GM20431 (cell line): ENCODE measurements around the gene IL12A.

Experiments used
- in situ Hi-C: fragments of 300-500 bp; cut with MseI, MboI; formaldehyde crosslinking; loops from one replicate; pipeline ENCODE4 v1.15.0; 2020; ENCODE audit warnings: low sequenced_read_pairs; ENCODE audit not compliant: unreplicated experiment

IL12A gene

DNA sequence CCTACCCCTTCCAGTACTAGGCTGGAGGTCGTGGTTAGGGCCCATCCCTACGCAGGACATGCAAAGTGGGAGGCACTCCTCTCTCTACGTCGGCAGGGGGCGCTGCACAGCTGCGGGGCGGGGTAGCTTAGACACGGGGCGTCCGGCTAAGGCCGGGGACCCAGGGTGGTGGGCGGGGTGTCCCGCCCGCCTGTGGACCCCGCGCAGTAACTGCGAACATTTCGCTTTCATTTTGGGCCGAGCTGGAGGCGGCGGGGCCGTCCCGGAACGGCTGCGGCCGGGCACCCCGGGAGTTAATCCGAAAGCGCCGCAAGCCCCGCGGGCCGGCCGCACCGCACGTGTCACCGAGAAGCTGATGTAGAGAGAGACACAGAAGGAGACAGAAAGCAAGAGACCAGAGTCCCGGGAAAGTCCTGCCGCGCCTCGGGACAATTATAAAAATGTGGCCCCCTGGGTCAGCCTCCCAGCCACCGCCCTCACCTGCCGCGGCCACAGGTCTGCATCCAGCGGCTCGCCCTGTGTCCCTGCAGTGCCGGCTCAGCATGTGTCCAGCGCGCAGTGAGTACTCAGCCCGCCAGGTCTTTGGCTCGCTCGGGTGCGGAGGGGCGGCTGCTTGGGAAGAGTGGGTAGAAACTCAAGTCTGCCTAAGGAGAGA lies at the start of gene IL12A:
TSS of gene IL12A (plus strand) at position 219 of the 655 bp plus-strand sequence.
- in situ Hi-C loops, result no loop called here

DNA sequence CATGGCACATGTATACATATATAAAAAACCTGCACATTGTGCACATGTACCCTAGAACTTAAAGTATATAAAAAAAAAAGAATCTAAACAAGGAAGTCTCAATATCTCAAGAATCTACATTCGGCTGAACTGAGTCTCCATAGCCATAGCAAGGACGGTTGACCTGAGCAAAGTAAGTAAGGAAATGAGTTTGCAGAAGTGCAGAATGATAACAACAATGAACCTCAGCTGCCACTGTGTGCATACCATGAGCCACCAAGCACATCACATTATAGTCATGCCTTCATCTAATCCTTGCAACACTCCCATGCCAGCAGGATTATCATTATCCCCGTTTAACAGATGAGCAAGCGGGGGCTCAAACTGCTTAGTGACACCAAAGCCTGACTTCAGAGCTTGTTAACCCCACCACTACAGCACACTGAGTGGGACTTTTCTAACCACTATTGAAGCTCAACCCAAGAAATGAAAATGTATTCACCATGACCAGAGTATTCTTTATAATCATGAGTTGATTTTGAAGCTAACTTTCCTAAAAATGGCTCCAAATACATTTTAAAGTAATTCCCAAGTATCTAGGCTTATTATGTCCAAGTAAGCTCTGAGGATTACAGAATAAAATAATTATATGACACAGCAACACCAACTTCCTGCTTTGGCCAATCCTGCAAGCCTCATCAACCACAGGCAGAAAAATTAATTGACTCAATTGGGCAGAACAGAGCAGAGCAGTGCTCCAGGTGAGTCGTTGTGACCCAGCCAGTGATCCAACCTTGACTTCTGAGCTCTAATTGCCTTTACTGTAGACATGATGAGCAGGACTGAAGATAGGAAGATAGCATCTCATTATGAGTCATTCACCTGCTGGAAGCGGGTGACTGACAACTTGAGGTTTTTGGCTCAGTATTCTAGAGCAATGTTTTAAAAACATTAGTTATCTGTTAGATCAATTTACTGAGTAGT lies 47.3 kb upstream of the IL12A start:
- in situ Hi-C loops, result no loop called here

DNA sequence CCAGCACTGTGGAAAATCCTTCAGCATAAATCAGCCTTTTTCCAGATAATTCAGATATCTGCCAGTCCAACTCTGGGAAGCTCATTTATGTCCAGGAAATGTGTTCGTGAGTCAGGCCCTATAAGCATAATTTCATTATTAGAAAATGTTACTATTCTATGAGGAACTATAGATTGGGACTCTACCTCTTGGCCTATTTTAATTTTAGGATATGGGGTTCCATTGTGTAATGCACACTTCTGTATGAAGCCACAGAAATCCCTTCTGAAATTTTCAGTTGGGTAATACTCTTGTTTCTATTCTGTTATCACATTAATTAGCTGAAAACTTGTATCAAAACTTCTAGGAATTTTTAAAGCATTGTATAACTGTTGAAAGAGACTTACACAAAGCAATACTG lies 43.9 kb upstream of the IL12A start:
- in situ Hi-C loops, result no loop called here

DNA sequence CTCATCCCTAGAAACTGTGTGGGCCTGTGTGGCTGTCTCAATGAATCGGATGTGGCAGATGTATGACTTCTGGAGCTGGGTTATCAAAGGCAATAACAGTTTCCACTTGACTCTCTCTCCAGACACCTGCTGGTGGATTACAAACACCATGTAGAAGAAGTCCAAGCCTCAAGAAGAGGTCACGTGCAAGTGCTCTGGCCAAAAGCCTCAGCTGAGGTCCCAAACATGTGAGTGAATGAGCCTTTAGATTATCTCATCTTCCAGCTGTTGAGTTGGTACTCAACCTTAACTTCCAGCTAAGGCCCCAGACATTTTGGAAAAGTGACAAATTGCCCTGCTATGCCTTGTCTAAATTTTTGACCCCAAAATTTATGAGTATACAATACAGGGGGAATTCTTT lies 42.7 kb upstream of the IL12A start:
- in situ Hi-C loops, result no loop called here

DNA sequence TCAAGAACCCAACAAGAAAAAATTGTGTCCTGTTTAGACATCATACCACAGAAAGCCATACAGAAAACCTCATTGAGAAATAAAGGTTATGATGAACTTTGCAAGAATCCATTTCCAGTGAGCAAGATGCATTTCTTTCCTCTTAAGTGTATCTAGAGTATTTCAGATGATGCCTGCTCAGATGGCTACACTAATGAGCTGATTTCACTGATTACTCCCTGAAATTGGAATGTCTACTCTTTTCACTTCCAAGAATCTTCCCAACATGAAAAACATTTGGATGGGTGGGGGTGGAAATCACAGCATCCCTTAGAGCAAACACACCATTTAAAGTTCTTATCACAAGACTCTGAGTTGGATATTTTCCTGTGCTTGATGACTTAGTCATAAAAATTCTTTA lies 41.4 kb upstream of the IL12A start:
- in situ Hi-C loops, result no loop called here

DNA sequence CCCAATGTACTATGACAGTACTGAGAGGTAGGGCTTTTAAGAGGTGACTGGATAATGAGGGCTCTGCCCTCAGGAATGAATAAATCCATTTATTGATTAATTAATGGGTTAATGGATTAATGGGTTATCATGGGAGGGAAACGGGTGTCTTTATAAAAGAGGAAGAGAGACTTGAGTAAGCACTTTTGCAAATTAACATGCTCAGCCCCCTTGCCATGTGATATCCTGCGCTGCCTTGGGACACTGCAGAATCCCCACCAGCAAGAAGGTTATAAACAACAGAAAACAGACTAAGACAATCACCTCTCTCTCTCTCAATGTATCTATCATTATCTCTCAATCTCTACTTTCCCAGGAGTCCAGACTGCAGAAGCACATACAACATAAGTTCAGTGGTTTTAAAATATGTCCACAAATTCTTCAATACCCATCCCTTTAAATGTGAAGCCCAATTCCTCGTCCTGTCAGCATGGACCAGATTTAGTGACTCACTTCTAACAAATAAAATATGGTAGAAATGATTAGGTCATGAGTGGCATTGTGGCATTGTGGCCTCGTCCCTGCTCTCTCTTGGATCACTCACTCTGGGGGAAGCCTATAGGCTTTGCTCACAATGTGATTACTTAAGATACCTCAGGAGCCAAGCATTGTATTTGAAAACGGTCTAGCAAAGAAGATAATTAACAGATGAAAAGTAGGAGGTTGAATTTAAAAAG lies 40.0 kb upstream of the IL12A start:
- in situ Hi-C loops, result no loop called here

DNA sequence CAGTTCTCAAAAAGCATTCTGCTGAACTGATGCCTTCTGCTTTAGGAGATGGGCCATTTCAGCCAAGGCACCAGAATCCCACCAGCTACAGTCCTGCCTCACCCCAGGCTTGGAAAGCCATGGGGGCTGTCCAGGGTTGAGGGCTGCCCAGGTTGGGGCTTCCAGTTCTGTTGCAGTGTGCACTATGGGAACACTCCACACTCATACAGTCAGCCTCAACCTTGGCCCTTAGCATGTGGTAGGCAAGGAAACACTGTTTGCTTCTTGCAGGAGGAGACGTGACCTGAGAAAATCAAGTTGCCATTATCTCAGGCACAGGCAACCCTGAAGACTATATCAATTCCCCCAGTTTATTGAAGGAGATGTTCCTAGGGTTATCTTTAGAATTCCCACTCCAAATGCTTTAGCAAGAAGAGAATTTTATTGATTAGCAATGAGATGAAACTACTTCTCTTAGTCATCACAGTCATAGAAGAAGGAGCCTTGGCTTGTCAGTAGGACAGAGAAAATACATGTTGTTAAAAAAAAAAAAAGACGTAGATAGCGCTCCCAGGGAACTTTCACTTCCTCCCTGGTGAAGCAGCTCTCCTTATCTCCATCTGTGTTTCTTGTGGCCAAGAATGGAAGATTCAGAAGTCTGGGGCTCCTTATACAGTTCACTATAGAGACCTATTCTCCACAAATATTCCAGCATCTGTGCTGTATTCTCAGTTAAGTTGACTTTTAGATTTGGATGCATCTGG lies 38.3 kb upstream of the IL12A start:
- in situ Hi-C loops, result no loop called here

DNA sequence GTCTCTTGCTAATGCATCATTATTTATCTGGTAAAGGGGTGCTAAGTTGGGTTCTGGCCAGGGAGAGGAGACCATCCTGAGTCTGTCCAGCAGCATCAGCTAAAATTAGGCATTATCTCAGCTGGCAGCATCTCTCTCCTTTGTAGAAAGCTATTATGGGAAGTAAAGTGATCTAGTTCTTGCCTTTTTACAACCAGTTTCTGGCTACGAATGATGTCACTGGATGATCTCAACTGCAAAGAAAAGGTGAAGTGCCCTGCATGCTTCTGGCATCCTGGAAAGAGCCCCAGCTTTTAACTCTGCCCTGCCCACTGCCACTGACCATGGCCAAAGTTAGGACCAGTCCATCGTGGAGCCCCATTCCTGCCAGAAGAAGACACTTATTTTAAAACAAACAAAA lies 37.1 kb upstream of the IL12A start:
- in situ Hi-C loops, result no loop called here

DNA sequence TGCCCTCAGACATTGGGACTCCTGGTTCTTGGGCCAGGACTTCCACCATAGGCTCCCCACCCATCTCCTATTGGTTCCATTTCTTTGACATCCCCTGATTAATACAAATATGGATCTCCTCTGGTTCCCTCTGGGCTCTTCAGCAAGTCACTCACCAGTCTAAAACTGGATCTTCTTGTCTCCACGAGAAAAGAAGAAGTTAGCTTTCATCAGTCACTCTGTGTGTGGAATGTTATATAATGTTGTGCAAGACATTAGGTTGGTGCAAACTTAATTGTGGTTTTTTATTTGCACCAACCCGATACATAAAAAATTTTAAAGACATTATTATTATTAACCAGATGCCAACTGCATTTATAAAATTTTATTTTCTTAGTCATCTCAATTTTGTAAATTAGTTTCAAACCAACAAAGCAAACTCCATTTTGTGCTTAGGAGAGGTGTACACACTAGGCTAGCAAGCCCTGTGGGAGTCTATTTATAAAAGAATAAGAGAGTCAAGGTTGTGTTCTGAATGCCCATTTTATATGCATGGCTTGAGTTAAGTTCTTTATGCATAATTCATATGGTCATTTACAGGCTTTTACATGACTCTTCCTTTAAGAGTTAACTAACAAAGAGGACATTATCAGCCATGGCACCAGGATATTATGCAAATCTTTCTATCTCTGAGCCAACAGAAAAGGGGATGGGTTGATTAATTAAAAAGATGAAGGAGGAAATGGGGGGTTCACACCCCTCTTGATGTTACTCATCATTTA lies 35.1 kb upstream of the IL12A start:
- in situ Hi-C loops, result no loop called here

DNA sequence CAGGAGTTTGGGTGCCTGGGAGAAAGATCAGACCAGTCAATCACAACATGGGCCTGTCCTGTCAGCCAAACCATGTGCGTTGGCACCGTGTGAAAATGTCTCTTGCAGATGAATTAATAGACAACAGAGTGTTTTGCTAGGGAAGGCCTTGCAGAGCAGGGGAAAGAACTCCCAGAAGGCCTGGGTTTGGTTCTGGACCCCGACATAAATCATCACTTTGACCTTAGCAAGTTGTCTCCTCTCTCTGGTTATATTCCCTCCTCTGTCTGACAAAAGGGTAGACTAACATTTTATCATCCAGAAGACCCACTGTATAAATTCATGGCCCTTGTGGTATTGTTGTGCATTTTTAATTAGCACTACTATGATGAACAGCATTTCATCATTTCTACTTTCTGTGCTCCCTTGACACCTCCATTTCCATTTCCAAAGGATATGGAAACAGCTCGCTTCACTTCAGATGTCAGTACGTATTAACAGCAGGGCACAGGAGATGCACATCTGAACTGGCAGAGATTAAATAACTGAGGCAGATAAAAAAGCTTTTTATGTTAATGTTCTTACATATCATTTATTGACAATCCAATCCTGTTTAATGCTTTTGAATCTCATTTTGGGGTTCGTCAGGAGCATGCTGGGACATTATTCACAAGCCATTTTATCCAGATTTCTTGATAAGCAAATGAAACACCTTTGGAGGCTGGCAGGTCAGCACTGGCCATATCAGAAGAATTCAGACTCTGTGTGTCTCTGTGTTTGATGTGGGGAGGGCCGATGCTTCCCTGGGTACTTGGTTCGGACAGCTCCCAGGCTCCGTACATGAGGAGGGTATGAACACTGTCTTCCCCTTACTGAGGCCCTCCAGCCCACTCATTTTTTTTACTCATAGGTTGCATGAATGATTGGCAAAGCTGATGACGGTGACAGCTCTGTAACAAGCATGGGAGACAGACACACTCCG lies 28.2 kb upstream of the IL12A start:
- in situ Hi-C loops, result no loop called here

DNA sequence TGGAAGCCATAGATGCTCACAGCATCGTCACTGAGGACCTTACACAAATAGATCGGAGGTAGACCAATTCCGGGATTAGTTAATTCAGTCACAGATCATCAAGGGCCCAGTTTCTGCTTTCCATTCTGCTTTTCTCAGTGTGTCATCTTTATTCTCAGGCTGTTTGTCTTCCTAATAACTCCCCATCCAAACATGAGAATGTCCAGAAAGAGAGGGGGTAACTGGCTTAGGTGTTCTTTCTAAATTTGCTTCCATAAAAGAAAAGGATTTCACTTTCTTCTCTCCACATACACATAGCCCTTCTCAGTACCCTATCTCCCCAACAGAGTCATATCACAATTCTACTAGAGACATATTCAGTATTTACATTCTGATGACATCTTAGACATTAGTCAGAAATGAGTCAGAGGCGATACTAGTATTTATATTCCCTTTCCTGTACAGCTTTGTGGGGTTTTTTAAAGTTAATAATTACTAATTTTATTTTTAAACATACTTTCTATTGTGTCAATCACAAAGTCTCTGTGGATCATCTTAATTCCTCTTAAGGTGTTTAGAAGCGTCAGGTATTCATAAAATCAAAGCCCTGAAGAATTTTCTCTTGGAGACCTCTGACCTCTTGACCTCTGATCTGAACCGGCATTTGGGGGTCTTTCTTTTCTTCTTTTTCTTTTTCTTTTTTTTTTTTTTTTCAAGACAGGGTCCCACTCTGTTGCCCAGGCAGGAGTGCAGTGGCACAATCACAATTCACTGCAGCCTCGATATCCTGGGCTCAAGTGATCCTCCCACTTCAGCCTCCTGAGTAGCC lies 24.3 kb upstream of the IL12A start:
- in situ Hi-C loops, result no loop called here

DNA sequence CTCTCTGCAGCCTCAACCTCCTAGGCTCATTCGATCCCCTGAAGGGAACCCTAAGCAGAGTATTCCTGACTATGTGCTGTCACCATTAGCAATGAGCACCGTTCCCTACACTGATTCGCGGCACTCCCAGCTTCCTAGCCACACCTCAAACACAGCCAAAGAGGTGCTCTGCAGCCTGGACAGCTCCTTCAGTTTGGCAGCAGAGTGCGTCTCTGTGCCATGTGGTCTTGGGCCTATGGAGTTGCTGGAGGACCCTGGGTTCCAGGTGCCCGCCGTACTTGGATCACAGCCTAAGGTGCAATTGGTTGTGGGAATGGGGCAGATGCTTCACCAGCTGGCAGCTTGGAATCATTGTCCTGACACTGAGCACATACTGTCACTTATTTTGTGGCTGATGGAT lies 17.3 kb upstream of the IL12A start:
- in situ Hi-C loops, result no loop called here

DNA sequence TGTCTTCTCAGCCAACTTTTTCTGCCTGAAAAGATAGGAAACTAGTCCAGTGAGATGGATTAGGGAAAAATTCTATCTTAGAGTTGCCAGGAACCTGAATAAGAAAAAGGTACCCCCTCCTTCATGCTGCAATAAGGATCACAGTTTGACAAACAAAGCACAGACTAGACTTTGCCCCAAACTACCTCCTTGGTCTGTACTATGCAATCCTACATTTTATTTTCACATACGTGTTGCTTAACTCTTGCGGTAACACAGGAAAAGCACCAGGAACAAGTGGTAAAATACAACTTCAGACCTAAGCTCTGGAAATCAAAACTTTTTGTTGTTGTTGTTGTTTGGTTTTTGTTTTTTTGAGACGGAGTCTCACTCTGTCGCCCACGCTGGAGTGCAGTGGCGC lies 11.3 kb upstream of the IL12A start:
- in situ Hi-C loops, result no loop called here

DNA sequence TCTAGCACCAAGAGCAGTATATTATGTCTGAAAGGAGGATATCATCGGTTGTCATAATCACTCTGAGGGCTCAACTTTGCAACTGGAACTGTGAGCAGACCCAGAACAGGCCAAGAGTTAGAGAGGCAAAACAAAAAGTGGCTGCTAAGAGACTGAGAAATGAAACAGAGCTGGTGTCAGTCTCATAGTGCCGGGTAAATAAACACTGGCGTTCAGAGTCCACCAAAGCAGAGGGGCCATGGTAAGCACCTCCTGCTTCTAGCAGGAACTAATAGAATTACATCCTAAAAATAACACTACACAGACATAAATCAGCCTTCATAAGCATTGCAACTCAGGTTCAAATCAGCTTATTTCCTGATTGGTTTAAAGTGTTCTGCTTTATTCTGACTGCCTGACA lies 10.3 kb upstream of the IL12A start:
- in situ Hi-C loops, result no loop called here

DNA sequence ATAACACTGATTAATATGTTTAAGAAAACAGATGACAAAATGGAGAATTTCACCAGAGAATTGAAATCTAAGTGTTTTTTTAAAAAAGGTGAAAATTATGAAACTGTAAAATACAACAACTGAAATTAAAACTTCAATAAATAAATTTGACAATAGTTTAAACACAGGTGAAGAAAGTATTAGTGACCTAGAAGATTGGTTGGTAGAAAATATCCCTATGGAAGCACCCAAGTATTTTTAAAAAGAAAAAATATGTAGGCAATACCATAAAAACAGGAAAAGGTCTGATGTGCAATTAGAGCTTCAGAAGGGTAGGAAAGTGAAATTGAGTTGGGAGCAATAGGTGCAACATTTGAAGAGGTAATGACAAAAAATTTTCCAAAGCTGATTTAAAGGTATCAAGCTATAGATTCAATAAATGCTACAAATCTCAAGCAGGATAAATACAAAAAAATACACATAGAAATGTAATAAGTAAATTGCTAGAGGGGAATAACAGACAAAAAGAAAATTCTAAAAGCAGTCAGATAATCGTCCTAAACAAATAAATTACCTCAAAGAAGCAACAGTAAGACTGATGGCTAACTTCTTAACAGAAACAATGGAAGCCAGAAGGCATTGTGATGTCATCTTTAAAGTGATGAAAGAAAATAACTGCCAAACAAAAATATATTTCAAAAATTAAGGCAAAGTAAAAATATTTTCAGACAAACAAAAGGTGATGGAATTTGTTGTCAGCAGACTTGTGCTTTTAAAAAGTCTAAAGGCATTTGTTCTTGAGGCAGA lies 9.5 kb upstream of the IL12A start:
- in situ Hi-C loops, result no loop called here

DNA sequence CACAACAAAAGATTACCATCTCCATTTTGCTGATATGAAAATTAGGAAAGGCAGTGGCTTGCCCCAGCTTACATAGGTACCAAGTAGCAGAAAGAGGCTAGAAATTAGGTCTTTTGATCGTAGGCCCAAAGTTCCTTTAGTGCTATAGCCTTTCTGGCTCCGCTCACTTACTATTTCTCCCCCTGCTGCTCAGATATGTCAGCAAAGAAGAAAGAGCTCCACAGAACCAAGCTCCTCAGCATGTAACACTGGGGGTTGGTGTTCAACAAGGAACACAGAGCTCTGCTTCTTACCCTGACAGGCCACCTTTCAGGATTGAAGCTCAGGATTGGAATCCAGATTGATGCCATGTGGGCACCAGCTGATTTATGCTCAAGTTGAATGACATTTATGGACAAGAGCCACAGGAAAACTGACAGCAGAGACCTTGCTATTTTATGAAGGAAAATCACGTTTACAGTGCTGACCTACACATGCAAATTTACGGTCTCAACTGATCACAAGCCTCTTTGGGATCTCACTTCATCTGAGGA lies 6.1 kb upstream of the IL12A start:
- in situ Hi-C loops, result no loop called here

DNA sequence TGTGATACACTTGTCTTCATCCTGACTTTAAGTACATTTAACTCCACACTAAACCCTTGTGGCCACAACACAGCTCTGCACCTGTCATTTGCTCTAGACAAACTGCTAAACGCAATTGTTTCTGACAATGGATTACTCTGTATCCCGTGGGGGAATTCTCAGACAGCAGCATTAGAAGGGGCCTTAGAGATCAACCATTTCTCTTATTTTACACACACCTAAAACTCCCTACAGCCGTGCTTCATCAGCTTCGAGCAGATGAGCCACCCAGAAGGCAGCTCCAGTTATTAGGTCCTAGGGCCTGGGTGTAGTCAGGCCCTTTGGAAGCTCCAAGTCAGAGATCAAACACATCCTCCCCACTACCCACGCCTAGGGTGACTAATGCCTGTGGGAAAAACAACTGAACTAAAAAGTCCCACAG lies 1.3 kb upstream of the IL12A start:
- in situ Hi-C loops, result no loop called here
